GM12878 (cell line): ENCODE data around the gene GIPC1. TPM values are rescaled to one million over a fixed set of nuclear protein-coding genes. Genes with fewer than 3 reads are reported as not detected.
A peak's percentile ranks its signal among the peaks of the same experiment; 100 is the strongest.

ENCODE experiments used
- BMI1 ChIP-seq: fragments of 450-650 bp; IDR thresholded peaks from 2 replicates; pipeline ENCODE4 v1.6.1; 2016; ENCODE audit warnings: mild to moderate bottlenecking, moderate library complexity, borderline replicate concordance
- BRCA1 ChIP-seq: IDR thresholded peaks from 2 replicates; pipeline ENCODE4 v1.6.1; 2011; ENCODE audit warnings: low read depth, low read length, improper control_type of control experiment
- CEBPZ ChIP-seq: fragments of 150-350 bp; IDR thresholded peaks from 2 replicates; pipeline ENCODE4 v1.6.1; 2016; ENCODE audit warnings: low read depth, low read length
- CHD4 ChIP-seq: fragments of 200-600 bp; sonication (generic); IDR thresholded peaks from 2 replicates; pipeline ENCODE4 v1.6.1; 2016; ENCODE audit warnings: mild to moderate bottlenecking
- CTCF ChIP-seq, 3 experiments: IDR thresholded peaks in 2 of 3; conservative IDR thresholded peaks in 1 of 3; 2 replicates each; pipeline ENCODE4 v1.5.1; 2011; ENCODE audit warnings: low read depth in 3 of 3, low read length in 3 of 3, mild to moderate bottlenecking in 3 of 3, control low read depth in 2 of 3, moderate library complexity in 2 of 3, inconsistent platforms in 1 of 3, mixed read lengths in 1 of 3; ENCODE audit not compliant: control insufficient read depth in 2 of 3, insufficient read depth in 1 of 3; ENCODE audit errors: extremely low read depth in 1 of 3
- ESRRA ChIP-seq: IDR thresholded peaks from 2 replicates; pipeline ENCODE4 v1.6.1; 2012; ENCODE audit warnings: mild to moderate bottlenecking, low read length, improper control_type of control experiment
- GABPA ChIP-seq: IDR thresholded peaks from 2 replicates; pipeline ENCODE4 v1.6.1; 2014; ENCODE audit warnings: antibody characterized with exemption, low read depth, mild to moderate bottlenecking, inconsistent platforms
- HDGF ChIP-seq: fragments of 450-650 bp; IDR thresholded peaks from 2 replicates; pipeline ENCODE4 v1.6.1; 2016; ENCODE audit warnings: antibody characterized with exemption
- KDM1A ChIP-seq: fragments of 200-600 bp; sonication (generic); IDR thresholded peaks from 2 replicates; pipeline ENCODE4 v1.6.1; 2016; ENCODE audit warnings: borderline replicate concordance
- POLR2AphosphoS2 ChIP-seq: IDR thresholded peaks from 2 replicates; pipeline ENCODE4 v1.6.1; 2011; ENCODE audit warnings: low read depth, mild to moderate bottlenecking, low read length, improper control_type of control experiment, moderate library complexity
- USF1 ChIP-seq: IDR thresholded peaks from 2 replicates; pipeline ENCODE4 v1.6.1; 2011; ENCODE audit warnings: borderline replicate concordance, low read depth, mild to moderate bottlenecking, moderate library complexity, mixed read lengths, low read length; ENCODE audit not compliant: insufficient read depth; ENCODE audit errors: extremely low read length
- ZBED1 ChIP-seq: IDR thresholded peaks from 2 replicates; pipeline ENCODE4 v1.6.1; 2016; ENCODE audit warnings: borderline replicate concordance
- ZNF207 ChIP-seq: fragments of 450-650 bp; IDR thresholded peaks from 2 replicates; pipeline ENCODE4 v1.6.1; 2014; ENCODE audit warnings: antibody characterized with exemption, mild to moderate bottlenecking, borderline replicate concordance
- ZNF217 ChIP-seq: fragments of 450-650 bp; IDR thresholded peaks from 2 replicates; pipeline ENCODE4 v1.6.1; 2017; ENCODE audit warnings: antibody characterized with exemption, mild to moderate bottlenecking
- ZNF687 ChIP-seq: fragments of 450-650 bp; IDR thresholded peaks from 2 replicates; pipeline ENCODE4 v1.6.1; 2017; ENCODE audit warnings: mild to moderate bottlenecking, moderate library complexity
- polyA plus RNA-seq, 11 experiments: library from polyadenylated mRNA; depleted of rRNA in 4 of 11; unstranded in 6 of 11; stranded (reverse) in 5 of 11; fragments of >200 nt; fragmentation: Nextera tagmentation in 4 of 11; fragmentation: Illumina TruSeq in 1 of 11; extraction: Ambion mirVana in 4 of 11; extraction: Trizol in 1 of 11; gene quantifications; 1 replicate in 1 of 11; 2 replicates in 10 of 11; pipeline versions ENCODE4 v1.2.1 to v1.2.3, GENCODE V29; 2011 to 2016; ENCODE audit warnings: inconsistent platforms in 2 of 11, missing spikeins in 2 of 11, low read depth in 1 of 11
- total RNA-seq, 4 experiments: library from RNA; depleted of rRNA in 3 of 4; stranded (reverse); fragments of >200 nt in 3 of 4; fragmentation: Illumina TruSeq in 1 of 4; extraction: Trizol in 1 of 4; gene quantifications; 2 replicates each; pipeline versions ENCODE4 v1.2.1 to v1.2.3, GENCODE V29; 2013 to 2021
- TF ChIP-seq, protein P1 (sequence below): fragments of 450-650 bp; IDR thresholded peaks from 2 replicates; pipeline ENCODE4 v1.6.1; 2017; ENCODE audit warnings: mild to moderate bottlenecking

Gene GIPC1
- total and polyA plus RNA-seq, 10 of the 15 experiments (the other 5 are each of a cell fraction or from before 2014, with no cell fraction given), result 0.47 to 24.1 (median 13.6) TPM

- TF ChIP-seq CTCF (IDR thresholded peaks at IDR 0.05 in 2 of 3, conservative IDR thresholded peaks at IDR 0.05 in 1 of 3; ENCODE audit: control insufficient read depth in 2 of 3, extremely low read depth in 1 of 3, insufficient read depth in 1 of 3, low read depth in 3 of 3, low read length in 3 of 3) (no peak), HDGF (0 out of 2 replicates have a peak, but pooled peaks have one; percentile 29), POLR2AphosphoS2 (no peak), BRCA1 (no peak), CHD4 (no peak), CEBPZ (no peak), BMI1 (no peak), USF1 (peak; percentile 89), GABPA (no peak), ZNF207 (no peak), ZNF217 (no peak), ESRRA (no peak), ZNF687 (no peak), KDM1A (no peak), ZBED1 (no peak)
- TF ChIP-seq, protein P1, sequence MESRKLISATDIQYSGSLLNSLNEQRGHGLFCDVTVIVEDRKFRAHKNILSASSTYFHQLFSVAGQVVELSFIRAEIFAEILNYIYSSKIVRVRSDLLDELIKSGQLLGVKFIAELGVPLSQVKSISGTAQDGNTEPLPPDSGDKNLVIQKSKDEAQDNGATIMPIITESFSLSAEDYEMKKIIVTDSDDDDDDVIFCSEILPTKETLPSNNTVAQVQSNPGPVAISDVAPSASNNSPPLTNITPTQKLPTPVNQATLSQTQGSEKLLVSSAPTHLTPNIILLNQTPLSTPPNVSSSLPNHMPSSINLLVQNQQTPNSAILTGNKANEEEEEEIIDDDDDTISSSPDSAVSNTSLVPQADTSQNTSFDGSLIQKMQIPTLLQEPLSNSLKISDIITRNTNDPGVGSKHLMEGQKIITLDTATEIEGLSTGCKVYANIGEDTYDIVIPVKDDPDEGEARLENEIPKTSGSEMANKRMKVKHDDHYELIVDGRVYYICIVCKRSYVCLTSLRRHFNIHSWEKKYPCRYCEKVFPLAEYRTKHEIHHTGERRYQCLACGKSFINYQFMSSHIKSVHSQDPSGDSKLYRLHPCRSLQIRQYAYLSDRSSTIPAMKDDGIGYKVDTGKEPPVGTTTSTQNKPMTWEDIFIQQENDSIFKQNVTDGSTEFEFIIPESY, result no peak
Measured at GRCh38 chr19:14496029-14496833, at the start of gene GIPC1 (continued).
